GM12892 (cell line): Measurements from ENCODE around the gene FAM149B1.

ENCODE experiments used
- DNase-seq: peaks from one replicate; pipeline ENCODE4 v3.0.0; 2011; ENCODE audit not compliant: insufficient read length
- FAIRE-seq: peaks from 2 replicates; lab custom pipeline; 2011; peaks lifted over from hg19 to GRCh38; lab: Jason Lieb, UNC
- POLR2A ChIP-seq: IDR thresholded peaks from 2 replicates; pipeline ENCODE4 v1.6.1; 2011; ENCODE audit warnings: low read depth, low read length, control low read depth
- POLR2AphosphoS5 ChIP-seq: IDR thresholded peaks from 2 replicates; pipeline ENCODE4 v1.6.1; 2011; ENCODE audit warnings: low read depth, low read length, control low read depth
- TAF1 ChIP-seq: IDR thresholded peaks from 2 replicates; pipeline ENCODE4 v1.6.1; 2011; ENCODE audit warnings: low read depth, mild to moderate bottlenecking, control low read depth, low read length, borderline replicate concordance

The FAM149B1 gene

GRCh38 chr10:73218431-73219191, 50.7 kb downstream of the FAM149B1 start:
- DNase-seq (no peak), FAIRE-seq (peak; percentile 79)
- TF ChIP-seq TAF1 (no peak), POLR2A (no peak)

GRCh38 chr10:73219384-73219783, 51.5 kb downstream of the FAM149B1 start:
- no peak for FAIRE-seq
- TF ChIP-seq TAF1, result no peak
- TF ChIP-seq POLR2A, result no peak
- TF ChIP-seq POLR2AphosphoS5, result no peak

GRCh38 chr10:73220989-73221388, 53.1 kb downstream of the FAM149B1 start:
- no peak for FAIRE-seq
- no peak for TF ChIP-seq TAF1
- no peak for TF ChIP-seq POLR2A
- TF ChIP-seq POLR2AphosphoS5, result no peak
- DNase-seq, result no peak

More at GRCh38 chr10:73219384-73219783, 51.5 kb downstream of the FAM149B1 start:
- DNase-seq, result no peak

- no peak for DNase-seq
- no peak for FAIRE-seq
- TF ChIP-seq POLR2AphosphoS5, result no peak
- TF ChIP-seq TAF1, result no peak
- no peak for TF ChIP-seq POLR2A
Measured at GRCh38 chr10:73225518-73225917, 57.6 kb downstream of the FAM149B1 start.

- TF ChIP-seq POLR2AphosphoS5 (no peak), TAF1 (no peak), POLR2A (no peak)
- no peak for FAIRE-seq
Measured at GRCh38 chr10:73226663-73227062, 58.7 kb downstream of the FAM149B1 start.

GRCh38 chr10:73228247-73228646, 60.3 kb downstream of the FAM149B1 start:
- FAIRE-seq, result no peak
- TF ChIP-seq TAF1 (no peak), POLR2AphosphoS5 (no peak), POLR2A (no peak)
- DNase-seq, result no peak

More at GRCh38 chr10:73226663-73227062, 58.7 kb downstream of the FAM149B1 start:
- DNase-seq, result no peak

GRCh38 chr10:73229567-73229966, 61.6 kb downstream of the FAM149B1 start:
- TF ChIP-seq POLR2A, result no peak
- TF ChIP-seq POLR2AphosphoS5, result no peak
- TF ChIP-seq TAF1, result no peak
- no peak for DNase-seq
- no peak for FAIRE-seq

- DNase-seq (no peak), FAIRE-seq (no peak)
- TF ChIP-seq POLR2AphosphoS5, result no peak
- TF ChIP-seq TAF1, result no peak
- no peak for TF ChIP-seq POLR2A
Measured at GRCh38 chr10:73232887-73233286, 65.0 kb downstream of the FAM149B1 start.

GRCh38 chr10:73233883-73234282, 66.0 kb downstream of the FAM149B1 start:
- no peak for FAIRE-seq
- TF ChIP-seq POLR2AphosphoS5, result no peak
- no peak for TF ChIP-seq TAF1
- no peak for TF ChIP-seq POLR2A
- no peak for DNase-seq

- DNase-seq (no peak), FAIRE-seq (no peak)
- no peak for TF ChIP-seq TAF1
Measured at GRCh38 chr10:73234695-73235094, 66.8 kb downstream of the FAM149B1 start.

- FAIRE-seq (no peak), DNase-seq (no peak)
- TF ChIP-seq TAF1, result no peak
- 0 out of 2 replicates have a peak, but pooled peaks have one; percentile 36 for TF ChIP-seq POLR2AphosphoS5
Measured at GRCh38 chr10:73238990-73239566, 71.2 kb downstream of the FAM149B1 start.

GRCh38 chr10:73239908-73240307, 72.0 kb downstream of the FAM149B1 start:
- FAIRE-seq (no peak), DNase-seq (no peak)
- no peak for TF ChIP-seq POLR2A
- no peak for TF ChIP-seq POLR2AphosphoS5
- no peak for TF ChIP-seq TAF1

GRCh38 chr10:73244866-73245477, 77.1 kb downstream of the FAM149B1 start:
- no peak for FAIRE-seq
- DNase-seq, result no peak
- TF ChIP-seq POLR2AphosphoS5 (no peak), TAF1 (no peak), POLR2A (no peak)
